ENCODE data around the gene C16orf95.
"Not testable (repeated sequence)": the region's sequence is repeated elsewhere in the genome, so short reads cannot be mapped to it uniquely, and the experiment has no call there.

The C16orf95 gene

GRCh38 chr16:87286839-87287626, 30.2 kb downstream of the C16orf95 start:
- no peak for DNase-seq (ENCODE audit: low read depth)

- no peak for DNase-seq (ENCODE audit: low read depth)
Measured at GRCh38 chr16:87284183-87284582, 33.0 kb downstream of the C16orf95 start.

- DNase-seq (ENCODE audit: low read depth) = no peak
Measured at GRCh38 chr16:87279094-87279658, 38.0 kb downstream of the C16orf95 start.

GRCh38 chr16:87278191-87279093, 38.8 kb downstream of the C16orf95 start:
- DNase-seq (ENCODE audit: low read depth) = no peak

GRCh38 chr16:87276924-87277323, 40.3 kb downstream of the C16orf95 start:
- no peak for DNase-seq (ENCODE audit: low read depth)

- DNase-seq (ENCODE audit: low read depth) = no peak
Measured at GRCh38 chr16:87276091-87276701, 41.0 kb downstream of the C16orf95 start.

GRCh38 chr16:87274794-87275193, 42.4 kb downstream of the C16orf95 start:
- no peak for DNase-seq (ENCODE audit: low read depth)

GRCh38 chr16:87273471-87274030, 43.6 kb downstream of the C16orf95 start:
- DNase-seq (ENCODE audit: low read depth) = no peak

GRCh38 chr16:87271256-87271655, 45.9 kb downstream of the C16orf95 start:
- no peak for DNase-seq (ENCODE audit: low read depth)

- DNase-seq (ENCODE audit: low read depth) = no peak
Measured at GRCh38 chr16:87267566-87267965, 49.6 kb downstream of the C16orf95 start.

- DNase-seq (ENCODE audit: low read depth) = no peak
Measured at GRCh38 chr16:87266846-87267245, 50.3 kb downstream of the C16orf95 start.

GRCh38 chr16:87265261-87265660, 51.9 kb downstream of the C16orf95 start:
- no peak for DNase-seq (ENCODE audit: low read depth)

- DNase-seq (ENCODE audit: low read depth) = no peak
Measured at GRCh38 chr16:87264634-87265033, 52.6 kb downstream of the C16orf95 start.

GRCh38 chr16:87263418-87264052, 53.7 kb downstream of the C16orf95 start:
- no peak for DNase-seq (ENCODE audit: low read depth)

GRCh38 chr16:87259431-87259830, 57.8 kb downstream of the C16orf95 start:
- no peak for DNase-seq (ENCODE audit: low read depth)

- DNase-seq (ENCODE audit: low read depth) = not testable (repeated sequence)
Measured at GRCh38 chr16:87258653-87259052, 58.5 kb downstream of the C16orf95 start.

- DNase-seq (ENCODE audit: low read depth) = no peak
Measured at GRCh38 chr16:87255866-87256265, 61.3 kb downstream of the C16orf95 start.

GRCh38 chr16:87254734-87255133, 62.5 kb downstream of the C16orf95 start:
- DNase-seq (ENCODE audit: low read depth) = no peak

- DNase-seq (ENCODE audit: low read depth) = no peak
Measured at GRCh38 chr16:87254296-87254695, 62.9 kb downstream of the C16orf95 start.

GRCh38 chr16:87253536-87253935, 63.7 kb downstream of the C16orf95 start:
- DNase-seq (ENCODE audit: low read depth) = no peak
